Measurements from ENCODE around the gene SUZ12.
"Not testable (repeated sequence)": the region's sequence is repeated elsewhere in the genome, so short reads cannot be mapped to it uniquely, and the experiment has no call there.

SUZ12 gene

GRCh38 chr17:31936615-31937609, at the start of gene SUZ12:
TSS of gene SUZ12 (plus strand) at chr17:31937007. CDS start at chr17:31937247, 240 bp downstream.
- DNase-seq = peak; percentile 83 to 87

- DNase-seq = no peak
Observed at GRCh38 chr17:31888124-31888523, 48.7 kb upstream of the SUZ12 start.

GRCh38 chr17:31900877-31901276, 35.9 kb upstream of the SUZ12 start:
- no peak for DNase-seq

GRCh38 chr17:31902693-31903092, 34.1 kb upstream of the SUZ12 start:
- DNase-seq = no peak

- DNase-seq = no peak
Observed at GRCh38 chr17:31903401-31903800, 33.4 kb upstream of the SUZ12 start.

- DNase-seq = no peak
Observed at GRCh38 chr17:31907342-31907962, 29.4 kb upstream of the SUZ12 start.

GRCh38 chr17:31908386-31908785, 28.4 kb upstream of the SUZ12 start:
- DNase-seq = no peak

- DNase-seq = not testable (repeated sequence)
Observed at GRCh38 chr17:31912705-31913104, 24.1 kb upstream of the SUZ12 start.

- no peak for DNase-seq
Observed at GRCh38 chr17:31915456-31916100, 21.2 kb upstream of the SUZ12 start.

GRCh38 chr17:31916491-31917064, 20.2 kb upstream of the SUZ12 start:
- no peak for DNase-seq

- no peak for DNase-seq
Observed at GRCh38 chr17:31917065-31917529, 19.7 kb upstream of the SUZ12 start.

- DNase-seq = not testable (repeated sequence)
Observed at GRCh38 chr17:31917721-31918120, 19.1 kb upstream of the SUZ12 start.

- no peak for DNase-seq
Observed at GRCh38 chr17:31918701-31919128, 18.1 kb upstream of the SUZ12 start.

GRCh38 chr17:31919802-31920525, 16.8 kb upstream of the SUZ12 start:
- DNase-seq = no peak

- DNase-seq = no peak
Observed at GRCh38 chr17:31926100-31926729, 10.6 kb upstream of the SUZ12 start.

- no peak for DNase-seq
Observed at GRCh38 chr17:31931756-31932155, 5.1 kb upstream of the SUZ12 start.

GRCh38 chr17:31935512-31935911, 1.3 kb upstream of the SUZ12 start:
- no peak for DNase-seq

- peak in 1 of 2 experiments; percentile 20 for DNase-seq
Observed at GRCh38 chr17:31937926-31938641, 1.3 kb downstream of the SUZ12 start.

- DNase-seq = not testable (repeated sequence)
Observed at GRCh38 chr17:31941916-31942315, 5.1 kb downstream of the SUZ12 start.

- DNase-seq = not testable (repeated sequence)
Observed at GRCh38 chr17:31942396-31942795, 5.6 kb downstream of the SUZ12 start.

- not testable (repeated sequence) for DNase-seq
Observed at GRCh38 chr17:31951953-31952352, 15.1 kb downstream of the SUZ12 start.
